ENCODE data around the gene MGRN1.
"Not testable (repeated sequence)": the region's sequence is repeated elsewhere in the genome, so short reads cannot be mapped to it uniquely, and the experiment has no call there.

The MGRN1 gene

DNA sequence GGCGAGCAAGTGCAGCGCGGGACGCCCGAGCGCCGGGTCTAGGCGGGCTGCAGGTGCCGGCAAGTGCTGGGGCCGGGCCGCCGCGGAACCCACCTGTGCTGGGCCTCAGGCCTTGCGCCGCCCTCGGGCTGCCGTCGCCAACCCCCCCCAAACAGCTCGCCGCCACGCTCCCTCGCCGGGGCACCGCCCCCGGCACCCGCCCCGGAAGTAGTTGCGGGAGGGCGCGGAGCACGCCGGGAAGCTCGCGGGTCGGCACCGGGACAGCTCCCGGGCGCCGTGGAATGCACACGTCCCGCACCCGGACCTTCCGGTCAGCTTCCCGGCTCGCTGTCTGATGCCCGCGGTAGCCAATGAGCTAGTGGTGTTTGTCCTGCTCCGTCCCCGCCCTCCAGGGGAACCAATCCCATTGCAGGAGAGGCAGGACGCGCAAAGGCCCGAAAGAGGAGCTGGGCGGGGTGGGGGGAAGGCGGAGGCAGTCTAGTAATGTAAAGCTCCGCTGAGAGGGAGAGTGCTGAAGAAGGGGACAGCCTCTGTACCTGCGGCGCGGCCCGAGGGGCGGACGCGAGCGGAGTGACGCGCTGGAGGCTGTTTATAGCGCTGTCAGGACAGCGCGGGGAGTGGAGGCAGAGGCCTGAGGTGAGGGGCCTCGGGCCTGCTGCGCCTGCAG lies 109.6 kb downstream of the MGRN1 start, which contains the start of the genes ANKS3 and DNAAF8:
TSS of gene ANKS3 (minus strand) at position 209 of the 667 bp plus-strand sequence. CDS start 4,122 bp downstream, outside the sequence.
TSS of gene DNAAF8 (plus strand) at position 475 of the 667 bp plus-strand sequence. CDS start 1,978 bp downstream, outside the sequence.
- DNase-seq (ENCODE audit: low read depth, low spot score): peak; percentile 70

DNA sequence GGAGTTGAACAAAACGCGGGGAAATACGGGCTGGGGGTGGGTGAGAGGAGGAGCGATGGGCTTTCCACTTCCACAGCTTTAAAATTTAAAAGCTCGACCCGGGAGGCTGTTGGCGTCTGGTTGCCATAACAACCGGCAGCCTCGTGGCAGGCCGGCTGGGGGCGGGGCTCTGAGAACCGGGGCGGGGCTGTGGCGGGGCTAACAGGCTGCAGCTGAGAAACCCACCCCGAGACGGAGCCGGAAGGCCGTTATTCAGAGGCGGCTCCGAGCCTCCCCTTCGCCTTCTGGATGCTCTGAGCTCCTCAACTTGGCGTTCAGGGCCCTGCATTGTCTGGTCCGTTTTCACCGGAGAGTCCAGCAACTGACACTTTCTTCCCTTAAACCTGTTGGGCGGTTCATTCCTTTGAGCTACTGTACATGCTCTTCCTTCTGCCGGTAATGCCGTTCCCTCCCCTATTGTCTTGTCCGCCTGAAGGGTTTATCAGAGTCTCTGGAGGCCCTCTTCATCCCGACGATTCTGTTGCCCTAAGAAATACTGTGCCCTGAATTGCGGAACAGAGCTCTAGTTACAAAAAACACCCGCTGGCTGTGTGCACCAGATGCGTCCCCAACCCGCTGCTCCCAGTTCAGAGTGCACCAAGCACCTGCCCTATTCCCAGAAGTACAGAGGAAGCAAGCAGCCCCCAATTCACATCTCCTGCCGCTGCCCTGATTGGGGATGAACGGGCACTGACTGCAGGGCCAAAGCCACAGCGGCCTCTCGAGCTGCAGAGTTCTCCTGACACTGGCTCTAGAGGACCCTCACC lies 110.3 kb downstream of the MGRN1 start:
- peak; percentile 82 for DNase-seq (ENCODE audit: low read depth, low spot score)

- DNase-seq (ENCODE audit: low read depth, low spot score): no peak
Observed at GRCh38 chr16:4736546-4736945, 111.9 kb downstream of the MGRN1 start.

DNA sequence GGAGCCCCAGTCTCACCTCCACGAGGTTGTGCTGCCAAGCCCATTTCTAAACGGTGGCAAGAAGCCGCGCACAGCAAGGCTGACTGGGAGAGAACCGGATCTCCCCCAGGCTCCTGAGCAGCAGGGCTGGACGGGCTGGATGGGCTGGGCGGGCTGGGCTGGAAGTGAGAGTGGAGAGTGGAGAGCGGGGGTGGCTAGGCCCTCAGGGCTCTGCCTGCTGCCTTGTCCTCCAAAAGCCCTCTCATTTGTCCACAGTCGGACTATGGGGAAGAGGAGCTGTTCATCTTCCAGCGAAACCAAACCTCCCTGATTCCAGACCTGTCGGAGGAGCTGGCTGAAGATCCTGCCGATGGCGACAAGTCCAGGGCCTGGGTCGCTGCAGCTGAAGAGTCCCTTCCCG lies 112.9 kb downstream of the MGRN1 start:
- no peak for DNase-seq (ENCODE audit: low read depth, low spot score)

GRCh38 chr16:4738370-4738769 lies 113.7 kb downstream of the MGRN1 start:
- not testable (repeated sequence) for DNase-seq (ENCODE audit: low read depth, low spot score)
